Astrocyte (in vitro differentiated cells and primary cell): Measurements from ENCODE around the gene CPEB4.

ENCODE experiments used
- CTCF ChIP-seq: IDR thresholded peaks from 2 replicates; pipeline ENCODE4 v1.5.1; 2011; ENCODE audit warnings: low read depth, mild to moderate bottlenecking, inconsistent platforms, low read length, moderate library complexity; ENCODE audit not compliant: insufficient read depth
- EZH2 ChIP-seq: IDR thresholded peaks from 2 replicates; pipeline ENCODE4 v1.6.1; 2012; ENCODE audit warnings: mild to moderate bottlenecking, low read length, inconsistent platforms; ENCODE audit not compliant: insufficient read depth

DNA sequence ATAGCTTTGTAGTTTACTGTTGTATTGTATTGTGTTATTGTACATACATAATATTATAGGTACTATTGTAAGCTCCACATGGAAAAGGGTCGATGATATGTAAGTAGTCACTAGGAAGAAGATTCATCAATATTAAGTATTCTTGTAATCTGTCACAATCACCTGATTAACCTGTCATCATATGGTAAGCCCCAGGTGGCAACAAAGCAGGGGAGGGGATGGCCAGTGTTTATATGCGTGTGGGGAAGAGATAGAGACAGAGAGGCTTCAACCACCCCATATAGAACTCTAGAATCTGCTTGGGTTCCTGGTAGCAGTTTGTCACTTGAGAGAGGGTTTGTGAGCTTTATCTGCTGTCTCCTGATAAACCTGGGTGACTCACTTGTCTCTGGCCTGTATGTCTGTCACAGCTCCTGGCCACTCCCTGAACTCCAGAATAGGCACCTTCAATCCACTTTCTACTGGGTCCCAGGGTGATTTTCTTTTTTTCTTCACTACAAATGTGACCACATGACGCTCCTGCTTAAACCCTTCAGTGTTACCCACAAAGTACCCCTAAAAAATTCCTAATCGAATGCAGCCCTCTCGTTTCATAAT is 48.9 kb upstream of the CPEB4 start:
- TF ChIP-seq CTCF (no peak), EZH2 (no peak)
